ENCODE measurements around the gene UACA.

- no peak for TF ChIP-seq TAF1 (IDR thresholded peaks at IDR 0.05; ENCODE audit: borderline replicate concordance, low read depth, low read length)
- no peak for TF ChIP-seq POLR2AphosphoS5 (IDR thresholded peaks at IDR 0.05; ENCODE audit: low read depth, low read length)
Measured at GRCh38 chr15:70610541-70610940, 152.8 kb downstream of the UACA start.
